Activated CD4-positive, alpha-beta T cell treated with anti-CD3 and anti-CD28 coated beads for 48 hours (primary cell): ENCODE measurements around the gene PEX5L.
"Not testable (repeated sequence)": the region's sequence is repeated elsewhere in the genome, so short reads cannot be mapped to it uniquely, and the experiment has no call there.

Experiments used
- DNase-seq: peaks from one replicate; pipeline ENCODE4 v3.0.0-alpha.2; 2020

The PEX5L gene

GRCh38 chr3:180036671-180037455 is at the start of gene PEX5L:
Gene PEX5L (minus strand): TSS chr3:180036937. CDS start chr3:180036599, 338 bp downstream.
- peak; percentile 56 for DNase-seq

- DNase-seq, result no peak
These were observed 48.5 kb upstream of the PEX5L start for GRCh38 chr3:180085122-180085710.

- DNase-seq, result no peak
These were observed 46.0 kb upstream of the PEX5L start for GRCh38 chr3:180082699-180083098.

- DNase-seq, result no peak
These were observed 41.9 kb upstream of the PEX5L start for GRCh38 chr3:180078592-180078991.

GRCh38 chr3:180073561-180073960 is 36.8 kb upstream of the PEX5L start:
- no peak for DNase-seq

GRCh38 chr3:180072786-180073185 is 36.0 kb upstream of the PEX5L start:
- DNase-seq, result no peak

GRCh38 chr3:180070925-180071324 is 34.2 kb upstream of the PEX5L start:
- no peak for DNase-seq

- no peak for DNase-seq
These were observed 31.3 kb upstream of the PEX5L start for GRCh38 chr3:180068023-180068422.

GRCh38 chr3:180066598-180066997 is 29.9 kb upstream of the PEX5L start:
- no peak for DNase-seq

GRCh38 chr3:180063783-180064182 is 27.0 kb upstream of the PEX5L start:
- DNase-seq, result no peak

- no peak for DNase-seq
These were observed 26.0 kb upstream of the PEX5L start for GRCh38 chr3:180062771-180063170.

- DNase-seq, result no peak
These were observed 22.6 kb upstream of the PEX5L start for GRCh38 chr3:180059356-180059755.

GRCh38 chr3:180058238-180058637 is 21.5 kb upstream of the PEX5L start:
- DNase-seq, result no peak

GRCh38 chr3:180055656-180056055 is 18.9 kb upstream of the PEX5L start:
- DNase-seq, result not testable (repeated sequence)

GRCh38 chr3:180049391-180049790 is 12.7 kb upstream of the PEX5L start:
- DNase-seq, result no peak

GRCh38 chr3:180048840-180049239 is 12.1 kb upstream of the PEX5L start:
- DNase-seq, result no peak

- no peak for DNase-seq
These were observed 11.4 kb upstream of the PEX5L start for GRCh38 chr3:180048103-180048502.

GRCh38 chr3:180040966-180041365 is 4.2 kb upstream of the PEX5L start:
- DNase-seq, result no peak

GRCh38 chr3:180036092-180036670 is 556 bp downstream of the PEX5L start:
- no peak for DNase-seq

GRCh38 chr3:180026997-180027396 is 9.7 kb downstream of the PEX5L start:
- no peak for DNase-seq

GRCh38 chr3:180018543-180018942 is 18.2 kb downstream of the PEX5L start:
- DNase-seq, result no peak

- no peak for DNase-seq
These were observed 18.9 kb downstream of the PEX5L start for GRCh38 chr3:180017846-180018245.

GRCh38 chr3:180011927-180012326 is 24.8 kb downstream of the PEX5L start:
- DNase-seq, result no peak

- not testable (repeated sequence) for DNase-seq
These were observed 28.4 kb downstream of the PEX5L start for GRCh38 chr3:180008318-180008717.
